Stimulated activated CD4-positive, alpha-beta T cell treated with anti-CD3 and anti-CD28 coated beads, Interleukin-2, amount 100 ng/mL, for 48 hours (primary cell): ENCODE data around the gene TBX10.
A peak's percentile ranks its signal among the peaks of the same experiment; 100 is the strongest.
"Not testable (repeated sequence)": the region's sequence is repeated elsewhere in the genome, so short reads cannot be mapped to it uniquely, and the experiment has no call there.

Experiments used
- DNase-seq, 2 donors: peaks; one replicate each; pipeline ENCODE4 v3.0.0-alpha.2; 2020

Gene TBX10

GRCh38 chr11:67664213-67664585, 24.6 kb upstream of the TBX10 start:
- no peak for DNase-seq

- DNase-seq, result no peak
Observed at GRCh38 chr11:67663532-67664212, 24.1 kb upstream of the TBX10 start.

- no peak for DNase-seq
Observed at GRCh38 chr11:67662835-67663531, 23.4 kb upstream of the TBX10 start.

- DNase-seq, result no peak
Observed at GRCh38 chr11:67662142-67662834, 22.7 kb upstream of the TBX10 start.

GRCh38 chr11:67660752-67661151, 21.2 kb upstream of the TBX10 start:
- not testable (repeated sequence) for DNase-seq

- DNase-seq, result not testable (repeated sequence)
Observed at GRCh38 chr11:67659651-67660165, 20.1 kb upstream of the TBX10 start.

GRCh38 chr11:67657300-67657699, 17.7 kb upstream of the TBX10 start:
- no peak for DNase-seq

GRCh38 chr11:67656278-67656922, 16.8 kb upstream of the TBX10 start:
- DNase-seq, result no peak

GRCh38 chr11:67654225-67654624, 14.7 kb upstream of the TBX10 start:
- no peak for DNase-seq

- no peak for DNase-seq
Observed at GRCh38 chr11:67652965-67653845, 13.6 kb upstream of the TBX10 start.

GRCh38 chr11:67651976-67652781, 12.6 kb upstream of the TBX10 start:
- no peak for DNase-seq

- no peak for DNase-seq
Observed at GRCh38 chr11:67649634-67650510, 10.3 kb upstream of the TBX10 start.

GRCh38 chr11:67648796-67649613, 9.4 kb upstream of the TBX10 start:
- no peak for DNase-seq

- DNase-seq, result peak; percentile 24 to 42
Observed at GRCh38 chr11:67648140-67648795, 8.7 kb upstream of the TBX10 start.

- DNase-seq, result no peak
Observed at GRCh38 chr11:67647471-67647870, 7.9 kb upstream of the TBX10 start.

GRCh38 chr11:67646535-67647336, 7.2 kb upstream of the TBX10 start:
- peak in 1 of 2 donors; percentile 26 for DNase-seq

GRCh38 chr11:67645521-67646461, 6.2 kb upstream of the TBX10 start:
- DNase-seq, result no peak
